Large intestine (tissue), 3 donors: Measurements from ENCODE around the gene WFIKKN1. TPM values are rescaled to one million over a fixed set of nuclear protein-coding genes. Genes with fewer than 3 reads are reported as not detected.
"Not testable (repeated sequence)": the region's sequence is repeated elsewhere in the genome, so short reads cannot be mapped to it uniquely, and the experiment has no call there.

Source experiments
- DNase-seq, 2 donors: peaks; one replicate each; pipeline versions ENCODE4 v3.0.0 to v3.0.0-alpha.2; 2013
- H3K27ac ChIP-seq: one replicate; pipeline ENCODE4 v1.5.1; 2013; ENCODE audit warnings: low read length
- H3K27me3 ChIP-seq: 2 replicates; pipeline ENCODE4 v1.6.1; 2013; ENCODE audit warnings: low read length; ENCODE audit not compliant: control insufficient read depth, insufficient read depth
- H3K36me3 ChIP-seq: 2 replicates; pipeline ENCODE4 v1.6.1; 2013; ENCODE audit warnings: low read length; ENCODE audit not compliant: control insufficient read depth, insufficient read depth
- H3K4me1 ChIP-seq: one replicate; pipeline ENCODE4 v1.6.1; 2013; ENCODE audit warnings: low read length; ENCODE audit not compliant: control insufficient read depth, insufficient read depth
- H3K4me3 ChIP-seq: one replicate; pipeline ENCODE4 v1.5.1; 2013; ENCODE audit warnings: low read length
- H3K9me3 ChIP-seq: one replicate; pipeline ENCODE4 v1.6.1; 2013; ENCODE audit warnings: mild to moderate bottlenecking, low read depth, low read length, moderate library complexity; ENCODE audit not compliant: control insufficient read depth
- WGBS: methylation state at CpG from one replicate; pipeline ENCODE4 v1.1.5; 2013; ENCODE audit warnings: low lambda C conversion rate; ENCODE audit not compliant: insufficient coverage; 5-methylcytosine and 5-hydroxymethylcytosine counted together
- polyA plus RNA-seq: library from polyadenylated mRNA; unstranded; fragments of 120-200 nt; gene quantifications from one replicate; pipeline ENCODE4 v1.2.1, GENCODE V29; 2013

The WFIKKN1 gene
- polyA plus RNA-seq, 1 donor: 1.6 TPM

DNA sequence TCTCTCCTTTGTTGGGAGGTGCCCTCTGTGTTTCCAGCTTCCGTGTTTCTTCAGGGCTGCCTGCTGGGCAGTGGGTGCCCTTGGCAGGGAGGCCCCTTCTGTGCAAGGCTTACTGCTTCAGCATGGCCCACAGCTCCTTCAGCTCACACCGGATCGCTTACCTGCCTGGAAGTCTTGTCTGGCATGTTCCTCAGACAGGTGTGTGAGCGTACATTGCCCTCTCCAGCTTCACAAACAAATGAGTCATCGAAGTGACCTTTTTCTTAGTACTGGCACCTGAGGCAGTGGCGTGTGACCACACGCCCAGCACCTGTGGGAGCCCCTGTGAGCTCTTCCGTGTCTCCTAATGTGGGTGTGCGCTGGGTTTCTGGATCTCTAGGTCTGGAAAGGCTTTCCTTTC is 37.4 kb upstream of the WFIKKN1 start:
- peak; percentile 90 to 96 for DNase-seq
- H3K4me3 ChIP-seq: no peak overlapping the region
- H3K36me3 ChIP-seq: peaks cover 12% of the 10 kb centered on the region
- H3K4me1 ChIP-seq: peaks cover 39% of the 10 kb centered on the region
- H3K27ac ChIP-seq: peak overlapping the region; percentile 96
- H3K27me3 ChIP-seq: no peaks in the 10 kb centered on the region
- WGBS: no CpG with 5 or more reads among the region's 9 CpGs
- no peaks in the 10 kb centered on the region for H3K9me3 ChIP-seq

DNA sequence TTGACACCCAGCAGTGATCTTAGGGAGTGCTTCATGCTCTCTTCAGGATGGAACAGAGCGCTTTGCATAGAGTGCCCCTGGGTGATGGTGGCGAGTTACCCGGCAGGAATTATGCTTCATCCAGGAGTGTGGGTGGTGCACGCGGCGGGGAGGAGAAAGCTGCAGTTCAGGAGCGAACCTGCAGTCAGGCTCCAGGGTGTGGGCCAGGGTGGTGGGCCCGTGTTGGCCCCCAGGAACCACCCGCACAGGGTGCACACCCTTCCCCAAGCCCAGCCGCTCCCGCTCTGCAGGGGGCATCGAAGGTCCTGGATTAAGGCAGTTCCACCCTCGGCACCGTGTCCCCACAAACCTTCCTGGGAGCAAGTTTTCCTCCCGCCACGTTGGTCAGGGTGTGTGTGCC is 37.0 kb upstream of the WFIKKN1 start:
- Histone ChIP-seq H3K4me3 (no peak overlapping the region), H3K9me3 (peaks cover 2% of the 10 kb centered on the region), H3K27ac (peak overlapping the region; percentile 96), H3K27me3 (no peaks in the 10 kb centered on the region), H3K36me3 (peaks cover 15% of the 10 kb centered on the region), H3K4me1 (peaks cover 38% of the 10 kb centered on the region)
- no peak for DNase-seq
- no CpG with 5 or more reads among the region's 16 CpGs for WGBS

DNA sequence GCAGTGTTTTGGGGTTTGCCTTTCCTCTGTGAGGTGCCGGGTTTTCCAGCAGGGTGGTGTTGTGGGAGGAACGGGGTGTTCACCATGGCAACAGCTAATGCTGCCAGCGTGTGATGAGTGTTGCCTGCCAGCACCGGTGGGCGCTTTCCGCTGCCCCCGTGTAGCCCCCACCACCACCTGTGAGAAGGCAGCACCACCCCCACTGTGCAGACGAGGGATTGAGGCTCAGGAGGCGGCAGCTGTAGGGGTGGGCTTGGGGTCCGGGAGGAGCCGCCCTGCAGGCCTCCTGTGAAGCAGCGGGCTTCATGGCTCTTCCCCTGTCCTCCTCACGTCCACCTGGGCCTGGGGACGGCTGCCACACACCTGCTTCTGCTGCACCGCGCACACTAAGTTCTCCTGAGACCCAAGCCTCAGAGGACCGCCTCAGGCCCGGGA is 35.7 kb upstream of the WFIKKN1 start:
- no peak overlapping the region for H3K4me3 ChIP-seq
- DNase-seq: no peak
- no CpG with 5 or more reads among the region's 18 CpGs for WGBS
- H3K27ac ChIP-seq: no peak overlapping the region
- H3K36me3 ChIP-seq: peaks cover 24% of the 10 kb centered on the region
- no peaks in the 10 kb centered on the region for H3K27me3 ChIP-seq
- H3K4me1 ChIP-seq: peaks cover 38% of the 10 kb centered on the region
- H3K9me3 ChIP-seq: peaks cover 8% of the 10 kb centered on the region

DNA sequence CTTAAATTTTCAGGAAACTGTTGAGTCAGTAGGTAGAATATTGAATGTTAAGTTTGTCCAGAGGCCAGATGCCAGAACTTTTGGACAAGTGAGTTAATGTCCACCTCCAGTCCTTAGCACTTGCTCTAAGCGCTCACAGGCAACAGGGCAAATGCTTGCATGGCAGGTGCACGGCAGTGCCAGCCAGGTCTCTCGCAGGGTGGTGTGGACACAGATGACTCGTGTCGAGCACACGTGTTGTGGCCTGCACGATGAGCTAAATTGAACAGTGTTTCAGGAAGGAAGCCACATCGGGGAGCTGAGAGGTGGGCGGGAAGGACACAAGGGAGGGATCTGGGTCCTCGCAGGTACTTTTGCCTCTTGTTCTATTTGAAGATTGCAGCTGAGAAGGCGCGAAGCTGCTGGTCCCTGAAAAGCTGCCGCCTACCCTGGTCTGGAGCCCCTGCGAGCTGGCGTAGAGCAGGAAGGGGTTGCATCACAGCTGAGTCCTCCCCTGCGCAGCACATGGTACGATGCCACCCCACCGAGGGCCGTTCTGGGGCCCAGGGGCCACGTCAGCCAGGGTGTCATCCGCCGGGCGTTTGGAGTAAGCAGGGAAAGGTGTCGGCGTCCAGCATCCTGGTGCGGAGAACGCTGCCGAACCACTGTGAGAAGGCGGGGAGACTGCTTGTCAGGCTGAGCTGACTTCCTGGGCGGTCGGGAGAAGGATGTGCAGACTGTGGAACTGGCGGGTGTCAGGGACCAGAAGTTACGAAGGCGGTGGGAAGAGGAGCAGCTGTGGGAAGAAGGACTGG is 34.6 kb upstream of the WFIKKN1 start:
- no CpG with 5 or more reads among the region's 34 CpGs for whole genome bisulfite sequencing
- Histone ChIP-seq H3K27ac (no peak overlapping the region), H3K4me1 (peaks cover 38% of the 10 kb centered on the region), H3K4me3 (no peak overlapping the region), H3K9me3 (peaks cover 8% of the 10 kb centered on the region), H3K36me3 (peaks cover 24% of the 10 kb centered on the region), H3K27me3 (no peaks in the 10 kb centered on the region)
- no peak for DNase-seq

DNA sequence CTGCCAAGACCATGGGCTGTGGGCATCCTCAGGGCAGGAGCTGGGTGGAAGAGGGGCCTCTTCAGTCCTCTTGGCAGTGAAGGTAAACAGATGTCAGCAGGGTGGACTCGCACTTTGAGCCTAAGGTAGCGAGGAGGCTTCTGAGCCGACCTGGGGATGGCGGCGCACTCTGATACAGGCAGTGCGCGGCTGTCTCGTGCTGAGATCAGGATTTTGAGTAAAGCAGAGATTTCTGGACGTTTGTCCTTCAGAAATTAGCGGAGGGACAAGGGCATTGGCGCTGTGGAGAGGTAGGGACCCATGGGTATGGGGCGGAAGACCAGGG is 34.1 kb upstream of the WFIKKN1 start:
- peaks cover 8% of the 10 kb centered on the region for H3K9me3 ChIP-seq
- H3K36me3 ChIP-seq: peaks cover 27% of the 10 kb centered on the region
- H3K27me3 ChIP-seq: no peaks in the 10 kb centered on the region
- peaks cover 32% of the 10 kb centered on the region for H3K4me1 ChIP-seq
- H3K27ac ChIP-seq: no peak overlapping the region
- no CpG with 5 or more reads among the region's 12 CpGs for WGBS
- DNase-seq: no peak
- H3K4me3 ChIP-seq: no peak overlapping the region

DNA sequence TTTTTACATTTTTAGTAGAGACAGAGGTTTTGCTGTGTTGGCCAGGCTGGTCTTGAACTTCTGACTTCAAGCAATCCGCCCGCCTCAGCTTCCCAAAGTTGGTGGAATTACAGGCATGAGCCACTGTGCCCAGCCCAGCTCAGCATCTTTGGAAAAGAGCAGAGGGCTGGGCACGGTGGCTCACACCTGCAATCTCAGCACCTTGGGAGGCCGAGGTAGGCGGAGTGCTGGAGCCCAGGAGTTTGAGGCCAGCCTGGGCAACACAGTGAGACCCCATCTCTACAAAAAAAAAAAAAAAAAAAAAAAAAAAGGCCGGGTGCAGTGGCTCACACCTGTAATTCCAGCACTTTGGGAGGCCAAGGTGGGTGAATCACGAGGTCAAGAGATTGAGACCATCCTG is 33.1 kb upstream of the WFIKKN1 start:
- not testable (repeated sequence) for H3K27ac ChIP-seq, H3K9me3 ChIP-seq, H3K4me3 ChIP-seq, H3K27me3 ChIP-seq, DNase-seq
- Histone ChIP-seq H3K36me3 (peaks cover 27% of the 10 kb centered on the region), H3K4me1 (peaks cover 23% of the 10 kb centered on the region)
- no CpG with 5 or more reads among the region's 7 CpGs for WGBS

DNA sequence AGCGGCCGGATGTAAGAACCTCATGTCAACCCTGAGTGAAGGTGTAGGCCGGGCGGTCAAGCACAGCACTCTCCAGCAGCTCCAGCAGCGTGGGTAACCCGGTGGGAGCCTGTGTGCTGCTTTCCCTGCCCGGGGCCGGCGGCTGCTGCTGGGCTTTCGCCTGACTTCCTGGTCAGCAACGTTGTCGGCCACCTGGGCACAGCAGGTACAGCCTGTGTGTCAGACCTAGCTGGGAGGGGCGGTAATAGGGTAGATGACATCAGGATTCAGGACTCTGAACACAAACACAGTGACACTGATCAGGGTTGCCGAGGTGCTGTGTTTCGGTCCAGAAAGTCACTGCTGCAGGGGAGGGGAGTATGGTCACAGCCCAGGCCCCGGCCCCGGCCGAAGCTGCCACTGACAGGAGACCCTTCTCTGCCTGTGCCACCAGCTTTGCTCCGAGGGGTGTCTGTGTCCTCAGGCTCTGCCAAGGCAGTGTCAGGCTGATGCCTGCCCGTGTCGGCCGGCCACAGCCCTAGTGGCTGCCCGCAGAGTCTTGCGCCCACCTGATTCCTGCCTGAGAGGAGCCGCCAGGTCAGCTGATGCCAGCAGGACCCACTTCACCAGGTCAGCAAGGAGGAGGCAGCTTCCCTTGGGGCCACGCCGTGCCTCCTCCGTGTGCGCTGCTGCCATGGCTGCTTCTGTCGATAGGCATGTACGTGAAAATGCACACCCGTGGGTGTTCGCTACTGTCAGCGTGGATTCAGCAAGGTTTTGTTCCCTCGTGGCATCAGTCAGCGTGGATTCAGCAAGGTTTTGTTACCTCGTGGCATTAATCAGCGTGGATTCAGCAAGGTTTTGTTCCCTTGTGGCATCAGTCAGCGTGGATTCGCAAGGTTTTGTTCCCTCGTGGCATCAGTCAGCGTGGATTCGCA is 31.7 kb upstream of the WFIKKN1 start:
- H3K4me3 ChIP-seq: no peak overlapping the region
- peaks cover 9% of the 10 kb centered on the region for H3K4me1 ChIP-seq
- peaks cover 27% of the 10 kb centered on the region for H3K36me3 ChIP-seq
- DNase-seq: no peak
- no CpG with 5 or more reads among the region's 43 CpGs for WGBS
- no peak overlapping the region for H3K27ac ChIP-seq
- H3K9me3 ChIP-seq: peaks cover 8% of the 10 kb centered on the region
- no peaks in the 10 kb centered on the region for H3K27me3 ChIP-seq

DNA sequence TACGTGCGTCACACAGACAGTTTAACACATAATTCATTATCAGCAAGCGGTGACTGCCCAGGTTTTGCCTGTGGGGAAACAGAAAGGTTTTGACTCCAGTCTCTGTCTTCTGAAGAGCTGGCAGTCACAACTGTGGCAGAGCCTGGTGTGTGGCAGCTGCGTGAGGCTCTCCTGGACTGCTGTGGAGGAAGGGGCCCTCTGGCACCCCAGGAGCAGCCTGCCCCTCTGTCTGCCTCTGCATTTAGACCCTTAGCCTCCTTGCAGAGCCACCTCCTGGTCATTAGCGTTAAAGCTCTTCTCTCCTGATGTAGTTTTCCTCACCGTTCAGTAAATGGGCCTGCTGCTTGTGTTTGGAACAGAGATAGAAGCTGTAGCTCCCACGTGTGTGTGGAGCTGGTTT is 30.0 kb upstream of the WFIKKN1 start:
- WGBS: no CpG with 5 or more reads among the region's 7 CpGs
- peaks cover 35% of the 10 kb centered on the region for H3K36me3 ChIP-seq
- DNase-seq: no peak

DNA sequence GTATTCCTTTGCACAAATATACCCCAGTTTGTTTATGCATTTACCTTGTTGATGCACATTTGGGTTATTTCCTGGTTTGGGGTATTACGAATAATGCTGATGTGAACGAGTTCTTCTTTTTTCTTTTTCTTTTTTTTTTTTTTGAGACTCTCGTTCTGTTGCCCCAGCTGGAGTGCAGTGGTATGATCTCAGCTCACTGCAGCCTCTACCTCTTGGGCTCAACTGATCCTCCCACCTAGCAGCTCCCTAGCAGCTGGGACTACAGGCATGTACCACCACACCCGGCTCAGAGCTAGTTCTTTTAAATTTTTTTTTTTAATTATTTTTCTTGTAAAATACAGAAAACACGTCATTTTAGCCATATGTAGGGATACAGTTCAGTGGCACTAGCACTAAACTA is 26.9 kb upstream of the WFIKKN1 start:
- Histone ChIP-seq H3K27ac (no peak overlapping the region), H3K4me3 (no peak overlapping the region), H3K4me1 (no peaks in the 10 kb centered on the region), H3K27me3 (no peaks in the 10 kb centered on the region), H3K9me3 (peaks cover 13% of the 10 kb centered on the region), H3K36me3 (peaks cover 18% of the 10 kb centered on the region)
- no peak for DNase-seq
- WGBS: no CpG with 5 or more reads among the region's 5 CpGs

More for the DNA sequence above, 30.0 kb upstream of the WFIKKN1 start:
- Histone ChIP-seq H3K4me3 (no peak overlapping the region), H3K4me1 (no peaks in the 10 kb centered on the region), H3K9me3 (peaks cover 16% of the 10 kb centered on the region), H3K27ac (no peak overlapping the region), H3K27me3 (no peaks in the 10 kb centered on the region)

DNA sequence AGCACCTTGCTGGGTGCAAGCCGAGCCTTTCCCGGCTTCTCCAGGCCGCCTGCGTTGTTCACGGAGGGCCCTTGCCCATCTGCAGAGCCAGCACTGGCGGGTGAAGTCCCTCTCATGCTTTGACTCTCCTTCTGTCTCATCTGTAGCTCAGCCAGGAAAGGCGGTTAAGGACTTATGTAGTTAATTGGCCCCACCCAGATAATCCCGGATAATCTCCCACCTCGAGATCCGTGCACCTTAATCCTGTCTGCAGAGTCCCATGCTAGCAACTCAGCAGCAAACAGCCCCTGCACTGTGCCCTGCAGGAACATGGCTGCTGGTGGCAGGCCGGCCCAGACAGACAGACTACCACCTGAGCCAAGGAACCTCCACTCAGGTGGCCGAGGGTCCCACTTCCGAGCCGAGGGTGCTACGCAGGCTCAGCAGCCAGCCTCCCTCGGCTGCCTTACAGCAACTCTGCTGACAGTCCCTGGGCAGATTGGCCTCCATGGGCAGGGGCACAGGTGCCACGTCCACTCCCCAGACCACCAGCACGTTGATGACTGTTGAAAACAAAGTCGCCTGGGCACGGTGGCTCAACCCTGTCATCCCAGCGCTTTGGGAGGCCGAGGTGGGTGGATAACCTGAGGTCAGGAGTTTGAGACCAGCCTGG is 24.0 kb upstream of the WFIKKN1 start:
- H3K27me3 ChIP-seq: no peaks in the 10 kb centered on the region
- H3K4me3 ChIP-seq: no peak overlapping the region
- H3K4me1 ChIP-seq: no peaks in the 10 kb centered on the region
- H3K36me3 ChIP-seq: peaks cover 7% of the 10 kb centered on the region
- no peak for DNase-seq
- peaks cover 12% of the 10 kb centered on the region for H3K9me3 ChIP-seq
- H3K27ac ChIP-seq: no peak overlapping the region
- no CpG with 5 or more reads among the region's 22 CpGs for WGBS
